GM18873 (cell line): ENCODE results near the gene CNFN.
"Not testable (repeated sequence)": the region's sequence is repeated elsewhere in the genome, so short reads cannot be mapped to it uniquely, and the experiment has no call there.

Experiments
- ATAC-seq: cut with Tn5 transposase; IDR thresholded peaks from one replicate; pipeline ENCODE4 v1.9.1; 2021; ENCODE audit warnings: mild to moderate bottlenecking, moderate library complexity, moderate number of reproducible peaks; ENCODE audit not compliant: unreplicated experiment, low FRiP score

Gene CNFN

DNA sequence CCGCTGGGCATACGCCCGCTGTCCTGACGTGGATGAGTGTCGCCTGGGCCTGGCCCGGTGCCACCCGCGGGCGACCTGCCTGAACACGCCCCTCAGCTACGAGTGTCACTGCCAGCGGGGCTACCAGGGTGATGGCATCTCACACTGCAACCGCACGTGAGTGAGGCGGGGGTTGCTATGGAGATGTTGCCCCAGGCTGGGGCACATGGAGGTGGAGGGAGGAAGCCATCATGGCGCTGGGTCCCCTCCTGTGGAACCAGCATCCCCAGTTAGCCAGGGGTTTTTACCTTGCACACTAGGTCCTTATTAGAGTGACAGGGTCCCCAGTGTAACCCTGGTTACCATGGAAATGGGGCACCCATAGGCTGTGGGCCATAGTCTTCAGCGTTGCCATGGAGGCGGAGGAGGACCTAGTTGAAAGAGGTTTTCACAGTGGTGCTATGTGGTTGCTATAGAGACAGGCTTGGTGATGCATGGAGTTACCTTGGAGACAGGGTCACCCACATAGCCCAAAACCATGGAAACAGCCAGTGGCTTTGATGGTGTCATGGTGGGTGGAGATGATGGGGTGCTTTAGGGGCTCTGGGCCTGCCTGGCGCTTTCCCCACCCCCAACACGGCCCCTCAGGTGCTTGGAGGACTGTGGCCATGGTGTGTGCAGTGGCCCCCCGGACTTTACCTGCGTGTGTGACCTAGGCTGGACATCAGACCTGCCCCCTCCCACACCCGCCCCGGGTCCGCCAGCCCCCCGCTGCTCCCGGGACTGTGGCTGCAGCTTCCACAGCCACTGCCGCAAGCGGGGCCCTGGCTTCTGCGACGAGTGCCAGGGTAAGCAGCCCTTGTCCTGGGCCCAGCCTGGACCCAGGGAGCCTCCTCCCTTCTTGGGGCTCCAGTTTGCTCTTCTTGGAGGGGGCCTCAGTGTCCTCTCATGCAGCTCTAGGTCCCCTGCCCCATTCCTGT is 37.5 kb downstream of the CNFN start:
- no peak for ATAC-seq

DNA sequence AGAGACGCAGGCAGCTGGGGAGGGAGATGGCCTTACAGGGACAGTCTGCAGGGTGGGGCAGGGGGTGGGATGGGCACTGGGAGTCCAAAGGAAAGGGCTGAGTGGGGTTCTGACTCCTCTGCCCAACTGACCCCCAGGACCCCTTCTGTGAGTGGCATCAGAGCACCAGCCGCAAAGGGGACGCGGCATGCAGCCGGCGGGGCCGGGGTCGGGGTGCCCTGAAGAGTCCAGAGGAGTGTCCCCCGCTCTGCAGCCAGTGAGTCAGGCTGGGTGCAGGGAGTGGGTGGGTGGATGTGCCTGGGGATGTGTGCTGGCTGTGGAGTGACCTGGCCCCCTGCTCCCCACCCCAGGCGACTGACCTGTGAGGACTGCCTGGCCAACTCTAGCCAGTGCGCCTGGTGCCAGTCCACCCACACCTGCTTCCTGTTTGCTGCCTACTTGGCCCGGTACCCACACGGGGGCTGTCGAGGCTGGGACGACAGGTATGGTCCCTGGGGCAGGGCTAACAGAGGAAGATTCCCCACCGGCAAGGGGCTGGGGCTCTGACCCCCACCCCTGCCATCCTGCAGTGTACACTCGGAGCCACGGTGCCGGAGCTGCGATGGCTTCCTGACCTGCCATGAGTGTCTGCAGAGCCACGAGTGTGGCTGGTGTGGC is 38.9 kb downstream of the CNFN start:
- ATAC-seq: no peak

DNA sequence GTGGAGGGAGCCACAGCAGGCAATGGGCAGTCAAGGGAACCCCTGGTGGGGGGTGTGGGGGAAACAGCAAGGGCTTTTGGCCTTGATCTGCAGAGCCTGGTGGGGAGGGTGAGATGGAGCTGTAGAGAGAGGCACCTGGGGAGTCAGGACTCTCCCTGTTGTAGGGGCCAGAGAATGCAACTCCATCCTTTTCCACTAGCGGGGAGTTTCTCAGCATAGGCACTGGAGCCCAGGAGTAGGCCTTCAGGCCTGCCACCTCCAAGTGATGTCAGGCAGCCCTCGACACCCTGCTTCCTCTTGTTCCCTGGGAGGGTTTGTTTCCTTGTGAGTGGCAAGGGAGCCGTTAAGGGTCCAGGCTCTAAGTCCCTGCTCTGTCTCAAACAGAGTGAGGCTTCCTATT is 39.7 kb downstream of the CNFN start:
- no peak for ATAC-seq

DNA sequence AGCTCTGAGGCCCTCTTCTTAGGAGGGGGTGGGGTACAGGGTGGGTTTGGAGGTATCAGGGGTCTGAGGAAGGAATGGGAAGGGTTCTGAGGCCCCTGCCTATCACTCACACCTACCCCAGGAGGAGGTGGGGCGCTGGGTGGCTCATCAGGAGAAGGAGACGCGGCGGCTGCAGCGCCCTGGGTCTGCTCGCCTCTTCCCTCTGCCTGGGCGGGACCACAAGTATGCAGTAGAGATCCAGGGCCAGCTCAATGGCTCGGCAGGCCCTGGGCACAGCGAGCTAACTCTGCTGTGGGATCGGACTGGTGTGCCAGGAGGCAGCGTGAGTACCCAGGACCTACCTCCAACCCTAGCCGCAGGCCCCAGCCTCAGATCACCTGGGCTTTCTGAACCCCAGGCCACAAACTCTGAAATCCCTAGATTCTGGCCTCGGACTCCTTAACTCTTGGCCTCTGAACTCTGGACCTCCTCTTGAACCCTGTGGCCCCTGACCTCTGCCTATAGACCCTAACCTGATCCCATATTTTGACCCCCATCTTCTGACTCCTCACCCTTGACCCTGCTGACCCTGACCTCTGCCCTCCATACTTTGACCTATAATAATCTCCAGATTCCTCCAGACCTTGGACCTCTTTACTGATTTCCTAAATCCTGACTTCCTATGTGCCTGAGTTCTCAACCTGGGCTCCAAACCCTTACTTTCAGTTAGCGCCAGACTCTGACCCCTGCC is 40.6 kb downstream of the CNFN start:
- no peak for ATAC-seq

DNA sequence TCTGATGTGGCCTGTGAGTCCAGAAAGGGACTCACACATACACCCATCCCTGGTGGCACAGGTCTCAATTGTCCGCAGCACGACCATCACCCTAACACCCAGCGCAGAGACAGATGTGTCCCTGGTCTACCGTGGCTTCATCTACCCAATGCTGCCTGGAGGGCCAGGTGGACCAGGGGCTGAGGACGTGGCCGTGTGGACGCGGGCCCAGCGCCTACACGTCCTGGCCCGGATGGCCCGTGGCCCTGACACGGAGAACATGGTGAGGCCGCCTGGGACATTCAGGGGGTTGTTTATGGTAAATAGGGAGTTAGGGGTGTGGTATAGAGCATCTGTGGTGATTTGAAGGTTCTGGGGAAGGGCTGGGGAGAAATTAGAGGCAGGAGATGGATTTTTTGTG is 41.9 kb downstream of the CNFN start:
- no peak for ATAC-seq

DNA sequence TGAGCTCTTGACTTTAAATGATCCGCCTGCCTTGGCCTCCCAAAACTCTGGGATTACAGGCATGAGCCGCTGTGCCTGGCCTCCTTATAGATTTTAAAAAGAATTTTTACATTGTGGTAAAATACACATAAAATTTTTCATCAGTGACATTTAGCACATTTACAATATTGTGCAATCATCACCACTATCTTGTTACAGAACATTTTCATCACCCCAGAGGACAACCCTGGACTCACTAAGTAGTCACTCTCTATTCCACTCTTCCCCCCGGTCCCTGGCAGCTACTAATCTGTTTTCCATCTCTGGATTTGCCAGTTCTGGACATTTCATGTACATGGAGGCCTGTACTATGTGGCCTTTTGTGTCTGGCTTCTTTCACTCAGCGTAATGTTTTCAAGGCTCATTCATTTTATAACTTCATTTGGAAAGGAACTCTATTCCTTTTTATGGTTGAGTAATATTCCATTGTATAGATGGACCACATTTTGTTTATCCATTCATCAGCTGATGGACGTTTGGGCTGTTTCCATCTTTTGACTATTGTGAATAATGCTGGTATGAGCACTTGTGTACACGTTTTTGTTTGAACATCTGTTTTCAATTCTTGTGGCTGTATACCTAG is 44.8 kb downstream of the CNFN start:
- no peak for ATAC-seq

DNA sequence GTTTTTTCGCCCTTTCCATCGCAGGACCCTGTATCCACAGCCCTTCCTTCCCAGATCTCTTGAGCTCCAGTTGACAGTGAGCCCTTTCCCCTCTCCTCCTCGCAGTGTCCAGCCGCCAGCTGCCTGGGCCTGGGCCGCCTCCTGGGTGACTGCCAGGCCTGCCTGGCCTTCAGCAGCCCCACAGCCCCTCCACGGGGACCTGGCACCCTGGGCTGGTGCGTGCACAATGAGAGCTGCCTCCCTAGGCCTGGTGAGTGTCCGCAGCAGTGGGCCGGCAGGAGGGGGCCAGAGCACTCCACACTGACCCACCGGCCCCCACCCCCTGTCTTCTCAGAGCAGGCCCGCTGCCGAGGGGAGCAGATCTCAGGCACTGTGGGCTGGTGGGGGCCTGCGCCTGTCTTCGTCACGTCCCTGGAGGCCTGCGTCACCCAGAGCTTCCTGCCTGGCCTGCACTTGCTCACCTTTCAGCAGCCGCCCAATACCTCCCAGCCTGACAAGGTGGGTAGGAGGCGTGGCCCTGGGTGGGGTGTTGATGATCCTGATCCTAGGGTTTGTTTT is 45.7 kb downstream of the CNFN start:
- no peak for ATAC-seq

DNA sequence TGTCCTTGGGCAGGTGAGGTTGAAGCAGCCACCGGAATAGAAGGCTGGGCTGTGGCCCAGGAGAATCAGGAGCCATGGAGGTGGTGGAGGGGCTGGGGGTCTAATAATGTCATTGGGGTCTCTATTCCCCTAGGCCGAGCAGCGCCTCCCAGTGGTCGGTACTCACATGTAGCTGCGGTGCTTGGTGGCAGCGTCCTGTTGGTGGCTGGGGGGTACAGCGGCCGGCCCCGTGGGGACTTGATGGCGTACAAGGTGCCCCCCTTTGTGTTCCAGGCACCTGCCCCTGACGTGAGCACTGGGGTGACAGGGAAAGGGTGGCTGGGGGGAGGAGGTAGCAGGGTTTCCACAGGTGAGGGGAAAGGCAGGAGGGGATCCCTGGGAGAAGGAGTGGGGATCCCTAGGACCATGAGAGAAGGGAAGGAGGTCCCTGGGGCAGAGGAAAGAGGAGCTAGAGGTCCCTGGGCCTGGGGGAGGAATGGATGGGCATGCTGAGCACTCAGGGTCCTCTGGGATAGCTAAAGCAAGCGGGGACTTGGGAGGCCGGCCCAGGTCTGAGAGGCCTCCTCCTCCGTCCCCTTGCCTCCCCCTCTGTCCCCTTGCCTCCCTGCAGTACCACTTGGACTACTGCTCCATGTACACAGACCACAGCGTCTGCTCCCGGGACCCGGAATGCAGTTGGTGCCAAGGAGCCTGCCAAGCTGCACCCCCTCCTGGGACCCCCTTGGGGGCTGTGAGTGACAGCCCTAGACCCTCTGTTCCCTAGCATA is 46.6 kb downstream of the CNFN start:
- no peak for ATAC-seq

DNA sequence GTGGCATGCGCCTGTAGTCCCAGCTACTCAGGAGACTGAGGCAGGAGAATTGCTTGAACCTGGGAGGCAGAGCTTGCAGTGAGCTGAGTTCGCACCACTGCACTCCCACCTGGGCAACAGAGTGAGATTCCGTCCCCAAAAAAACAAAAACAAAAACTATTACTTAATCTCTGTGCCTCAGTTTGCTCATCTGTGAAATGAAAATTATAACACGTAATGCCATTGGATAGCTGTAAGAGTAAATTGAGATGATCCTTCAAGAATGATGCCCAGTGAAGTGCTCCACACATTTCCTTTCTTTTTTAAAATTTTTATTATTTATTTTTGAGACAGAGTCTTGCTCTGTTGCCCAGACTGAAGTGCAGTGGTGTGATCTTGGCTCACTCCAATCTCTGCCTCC is 50.2 kb downstream of the CNFN start:
- ATAC-seq: not testable (repeated sequence)

DNA sequence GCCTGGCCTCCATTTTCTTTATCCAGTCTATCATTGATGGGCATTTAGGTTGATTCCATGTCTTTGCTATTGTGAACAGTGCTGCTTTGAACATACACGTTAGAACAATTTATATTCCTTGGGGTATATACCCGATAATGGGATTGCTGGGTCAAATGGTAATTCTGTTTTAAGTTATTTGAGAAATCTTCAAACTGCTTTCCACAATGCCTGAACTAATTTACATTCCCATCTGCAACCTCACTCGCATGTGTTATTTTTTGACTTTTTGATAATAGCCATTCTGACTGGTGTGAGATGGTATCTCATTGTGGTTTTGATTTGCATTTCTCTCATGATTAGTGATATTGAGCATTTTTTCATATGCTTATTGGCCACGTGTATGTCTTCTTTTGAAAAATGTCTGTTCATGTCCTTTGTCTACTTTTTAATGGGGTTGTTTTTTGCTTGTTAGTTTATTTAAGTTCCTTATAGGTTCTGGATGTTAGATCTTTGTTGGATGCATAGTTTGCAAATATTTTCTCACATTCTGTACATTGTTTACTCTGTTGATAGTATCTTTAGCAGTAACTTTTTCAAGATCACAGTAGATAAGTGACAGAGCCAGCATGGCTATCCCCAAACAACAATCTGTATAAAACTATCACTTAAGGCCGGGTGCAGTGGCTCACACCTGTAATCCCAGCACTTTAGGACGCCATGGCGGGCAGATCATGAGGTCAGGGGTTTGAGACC is 50.8 kb downstream of the CNFN start:
- not testable (repeated sequence) for ATAC-seq
